ENCODE data around the gene RRAD. TPM values are rescaled to one million over a fixed set of nuclear protein-coding genes. Genes with fewer than 3 reads are reported as not detected.
A peak's percentile ranks its signal among the peaks of the same experiment; 100 is the strongest.
"Not testable (repeated sequence)": the region's sequence is repeated elsewhere in the genome, so short reads cannot be mapped to it uniquely, and the experiment has no call there.

The RRAD gene
- total RNA-seq, 2 donors from 2014 or later, result 8.3 TPM; not detected in 1

GRCh38 chr16:66898933-66899309 lies 26.4 kb downstream of the RRAD start:
- WGBS, 2 donors, result 39 to 42% methylated on average over 2 of the region's 2 CpGs
- intact Hi-C loops (cut with DNase I), result no loop called here
- H3K27me3 ChIP-seq, result no peaks in the 10 kb centered on the region
- DNase-seq, result no peak
- no peak for ATAC-seq
- no peak overlapping the region for H3K4me3 ChIP-seq
- H3K36me3 ChIP-seq (replicated peaks in 1 of 2; ENCODE audit: insufficient read depth in 1 of 2, low read depth in 2 of 2), result no peaks in the 10 kb centered on the region
- H3K9me3 ChIP-seq, result no peaks in the 10 kb centered on the region
- no peak for TF ChIP-seq POLR2A (IDR thresholded peaks at IDR 0.05)
- no peak for TF ChIP-seq CTCF (IDR thresholded peaks at IDR 0.05)
- H3K27ac ChIP-seq, result no peak overlapping the region
- H3K4me1 ChIP-seq, result peaks cover 24% of the 10 kb centered on the region

- DNase-seq (peak in 1 of 4 donors; percentile 29), ATAC-seq (no peak)
- 49 to 56% methylated on average over 3 of the region's 3 CpGs for WGBS, 2 donors
- Histone ChIP-seq H3K4me3 (no peak overlapping the region), H3K4me1 (peaks cover 22% of the 10 kb centered on the region), H3K36me3 (replicated peaks in 1 of 2; ENCODE audit: insufficient read depth in 1 of 2, low read depth in 2 of 2) (no peaks in the 10 kb centered on the region), H3K27me3 (no peaks in the 10 kb centered on the region), H3K9me3 (no peaks in the 10 kb centered on the region), H3K27ac (no peak overlapping the region)
- intact Hi-C loops (cut with DNase I), result no loop called here
- TF ChIP-seq CTCF (IDR thresholded peaks at IDR 0.05), result no peak
- TF ChIP-seq POLR2A (IDR thresholded peaks at IDR 0.05), result no peak
Observed at GRCh38 chr16:66898207-66898606, 27.1 kb downstream of the RRAD start.

GRCh38 chr16:66896682-66897081 lies 28.7 kb downstream of the RRAD start:
- H3K27ac ChIP-seq; ATAC-seq; H3K9me3 ChIP-seq; H3K27me3 ChIP-seq; H3K4me3 ChIP-seq; H3K36me3 ChIP-seq (replicated peaks in 1 of 2; ENCODE audit: insufficient read depth in 1 of 2, low read depth in 2 of 2); DNase-seq; intact Hi-C loops (cut with DNase I): not testable (repeated sequence)
- WGBS, 2 donors, result 60 to 63% methylated on average over 5 of the region's 5 CpGs
- H3K4me1 ChIP-seq, result peaks cover 22% of the 10 kb centered on the region

GRCh38 chr16:66895999-66896398 lies 29.3 kb downstream of the RRAD start:
- ATAC-seq (no peak), DNase-seq (no peak)
- Histone ChIP-seq H3K27ac (no peak overlapping the region), H3K4me1 (peaks cover 19% of the 10 kb centered on the region), H3K4me3 (no peak overlapping the region), H3K9me3 (no peaks in the 10 kb centered on the region), H3K36me3 (replicated peaks in 1 of 2; ENCODE audit: insufficient read depth in 1 of 2, low read depth in 2 of 2) (no peaks in the 10 kb centered on the region), H3K27me3 (no peaks in the 10 kb centered on the region)
- TF ChIP-seq CTCF (IDR thresholded peaks at IDR 0.05) (no peak), POLR2A (IDR thresholded peaks at IDR 0.05) (no peak)
- intact Hi-C loops (cut with DNase I), result no loop called here
- 90 to 94% methylated on average over 2 to 3 of the region's 3 CpGs for WGBS, 2 donors

- DNase-seq, result no peak
- peaks cover 15% of the 10 kb centered on the region for H3K4me1 ChIP-seq
- no peaks in the 10 kb centered on the region for H3K9me3 ChIP-seq
- ATAC-seq, result no peak
- H3K36me3 ChIP-seq (replicated peaks in 1 of 2; ENCODE audit: insufficient read depth in 1 of 2, low read depth in 2 of 2), result no peaks in the 10 kb centered on the region
- WGBS, 2 donors, result 77 to 88% methylated on average over 5 of the region's 5 CpGs
- no peak for TF ChIP-seq POLR2A (IDR thresholded peaks at IDR 0.05)
- no peak for TF ChIP-seq CTCF (IDR thresholded peaks at IDR 0.05)
- H3K4me3 ChIP-seq, result no peak overlapping the region
- H3K27ac ChIP-seq, result no peak overlapping the region
- no peaks in the 10 kb centered on the region for H3K27me3 ChIP-seq
- intact Hi-C loops (cut with DNase I), result no loop called here
Observed at GRCh38 chr16:66895689-66895979, 29.7 kb downstream of the RRAD start.

All from body of pancreas (tissue), 4 donors.